PC-9 (cell line): ENCODE measurements around the gene POLD2. TPM values are rescaled to one million over a fixed set of nuclear protein-coding genes. Genes with fewer than 3 reads are reported as not detected.
A peak's percentile ranks its signal among the peaks of the same experiment; 100 is the strongest.

Experiments used
- BruUV-seq: library from RNA; stranded (reverse); fragments of 400-500 nt; replicated peaks from 2 replicates; lab custom pipeline; 2021; lab: Mats Ljungman, UMichigan
- CTCF ChIA-PET: fragments of 300-600 bp; sonication (Branson Sonifier 250); formaldehyde crosslinking; loops from one replicate; lab custom pipeline; 2022; ENCODE audit warnings: antibody characterized with exemption; lab: Charles Lee
- POLR2A ChIA-PET: fragments of 300-600 bp; sonication (Branson Sonifier 250); formaldehyde crosslinking; loops from one replicate; lab custom pipeline; 2022; ENCODE audit warnings: antibody characterized with exemption; ENCODE audit not compliant: unreplicated experiment; lab: Charles Lee
- DNase-seq, 2 experiments: peaks; one replicate each; pipeline versions ENCODE4 v3.0.0 to v3.0.0-alpha.2; 2015 to 2022; ENCODE audit warnings: mixed read lengths in 1 of 2
- H2AFZ ChIP-seq: fragments of 200-600 bp; sonication (generic); 2 replicates; pipeline ENCODE4 v1.8.1; 2017; ENCODE audit warnings: antibody characterized with exemption
- H3F3A ChIP-seq: fragments of 200-600 bp; sonication (generic); 2 replicates; pipeline ENCODE4 v1.8.1; 2017; ENCODE audit warnings: antibody characterized with exemption, mild to moderate bottlenecking, low read depth; ENCODE audit not compliant: insufficient read depth
- H3K27ac ChIP-seq: fragments of 200-600 bp; sonication (generic); 2 replicates; pipeline ENCODE4 v1.6.1; 2016; ENCODE audit warnings: mixed run types
- H3K27me3 ChIP-seq: fragments of 200-600 bp; sonication (generic); 2 replicates; pipeline ENCODE4 v1.6.1; 2016; ENCODE audit warnings: low read depth, mixed run types; ENCODE audit not compliant: insufficient read depth
- H3K36me3 ChIP-seq: fragments of 200-600 bp; sonication (generic); 2 replicates; pipeline ENCODE4 v1.6.1; 2016; ENCODE audit warnings: low read depth, mixed run types
- H3K4me1 ChIP-seq: fragments of 200-600 bp; sonication (generic); replicated peaks from 2 replicates; pipeline ENCODE4 v1.6.1; 2016; ENCODE audit warnings: mixed run types; ENCODE audit not compliant: insufficient read depth
- H3K4me2 ChIP-seq: fragments of 200-600 bp; sonication (generic); 2 replicates; pipeline ENCODE4 v1.6.1; 2017; ENCODE audit warnings: mixed run types
- H3K4me3 ChIP-seq: fragments of 200-600 bp; sonication (generic); 2 replicates; pipeline ENCODE4 v1.6.1; 2016; ENCODE audit warnings: mixed run types
- H3K79me2 ChIP-seq: fragments of 200-600 bp; sonication (generic); 2 replicates; pipeline ENCODE4 v1.6.1; 2017; ENCODE audit warnings: low read depth, mixed run types
- H3K9me2 ChIP-seq: fragments of 200-600 bp; sonication (generic); 2 replicates; pipeline ENCODE4 v1.8.1; 2017; ENCODE audit warnings: mild to moderate bottlenecking; ENCODE audit not compliant: insufficient read depth
- H3K9me3 ChIP-seq: fragments of 200-600 bp; sonication (generic); 2 replicates; pipeline ENCODE4 v1.8.1; 2016; ENCODE audit warnings: low read depth; ENCODE audit not compliant: insufficient read depth
- H4K20me1 ChIP-seq: fragments of 200-600 bp; sonication (generic); 2 replicates; pipeline ENCODE4 v1.8.1; 2017; ENCODE audit not compliant: insufficient read depth
- EZH2 ChIP-seq: fragments of 200-600 bp; sonication (generic); IDR thresholded peaks from 2 replicates; pipeline ENCODE4 v1.8.0; 2017; ENCODE audit warnings: antibody characterized with exemption, low read depth
- intact Hi-C: fragments of 100-400 bp; cut with micrococcal nuclease; formaldehyde crosslinking; loops from one replicate; pipeline ENCODE4 v1.10.0; 2022; ENCODE audit not compliant: unreplicated experiment
- total RNA-seq: library from RNA; stranded (reverse); gene quantifications from 2 replicates; pipeline ENCODE4 v1.2.3, GENCODE V29; 2021
- TF ChIP-seq, protein P1 (sequence below): fragments of 200-600 bp; sonication (generic); conservative IDR thresholded peaks from 2 replicates; pipeline ENCODE4 v1.6.1; 2017; ENCODE audit warnings: mixed run types, antibody characterized with exemption, mild to moderate bottlenecking, moderate library complexity

Gene POLD2
- total RNA-seq, 1 experiment from 2014 or later = 249 TPM

DNA sequence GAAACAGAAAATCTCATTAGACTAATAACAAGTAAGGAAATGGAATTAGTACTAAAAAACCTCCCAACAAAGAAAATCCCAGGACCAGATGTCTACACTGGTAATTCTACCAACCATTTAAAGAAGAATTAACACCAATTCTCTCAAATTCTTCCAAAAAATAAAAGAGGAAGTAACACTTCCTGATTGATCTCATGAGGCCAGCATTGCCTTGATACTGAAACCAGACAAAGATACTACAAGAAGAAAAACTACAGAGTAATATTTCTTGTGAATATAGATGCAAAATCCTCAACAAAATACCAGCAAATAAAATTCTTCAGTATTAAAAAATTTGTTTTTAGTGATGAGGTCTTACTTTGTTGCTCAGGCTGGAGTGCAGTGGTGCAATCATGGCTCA is 44.6 kb upstream of the POLD2 start:
- Histone ChIP-seq H3K9me3 (no peaks in the 10 kb centered on the region), H3K4me2 (no peak overlapping the region), H3F3A (peaks cover 16% of the 10 kb centered on the region), H3K27me3 (no peaks in the 10 kb centered on the region), H4K20me1 (no peaks in the 10 kb centered on the region), H3K4me3 (no peak overlapping the region), H3K36me3 (no peaks in the 10 kb centered on the region), H2AFZ (no peak overlapping the region), H3K27ac (no peak overlapping the region), H3K9me2 (no peaks in the 10 kb centered on the region), H3K4me1 (peaks cover 15% of the 10 kb centered on the region), H3K79me2 (no peaks in the 10 kb centered on the region)
- DNase-seq = no peak
- intact Hi-C loops = no loop called here
- ChIA-PET POLR2A (interaction anchor here (0.6 kb wide), 1 partner anchor 563 kb away, joined by 10 read pairs; no protein-coding TSS in a partner anchor), CTCF (no interaction called here)
- TF ChIP-seq, protein P1, sequence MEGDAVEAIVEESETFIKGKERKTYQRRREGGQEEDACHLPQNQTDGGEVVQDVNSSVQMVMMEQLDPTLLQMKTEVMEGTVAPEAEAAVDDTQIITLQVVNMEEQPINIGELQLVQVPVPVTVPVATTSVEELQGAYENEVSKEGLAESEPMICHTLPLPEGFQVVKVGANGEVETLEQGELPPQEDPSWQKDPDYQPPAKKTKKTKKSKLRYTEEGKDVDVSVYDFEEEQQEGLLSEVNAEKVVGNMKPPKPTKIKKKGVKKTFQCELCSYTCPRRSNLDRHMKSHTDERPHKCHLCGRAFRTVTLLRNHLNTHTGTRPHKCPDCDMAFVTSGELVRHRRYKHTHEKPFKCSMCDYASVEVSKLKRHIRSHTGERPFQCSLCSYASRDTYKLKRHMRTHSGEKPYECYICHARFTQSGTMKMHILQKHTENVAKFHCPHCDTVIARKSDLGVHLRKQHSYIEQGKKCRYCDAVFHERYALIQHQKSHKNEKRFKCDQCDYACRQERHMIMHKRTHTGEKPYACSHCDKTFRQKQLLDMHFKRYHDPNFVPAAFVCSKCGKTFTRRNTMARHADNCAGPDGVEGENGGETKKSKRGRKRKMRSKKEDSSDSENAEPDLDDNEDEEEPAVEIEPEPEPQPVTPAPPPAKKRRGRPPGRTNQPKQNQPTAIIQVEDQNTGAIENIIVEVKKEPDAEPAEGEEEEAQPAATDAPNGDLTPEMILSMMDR = no peak
- BruUV-seq = no TSS peak

DNA sequence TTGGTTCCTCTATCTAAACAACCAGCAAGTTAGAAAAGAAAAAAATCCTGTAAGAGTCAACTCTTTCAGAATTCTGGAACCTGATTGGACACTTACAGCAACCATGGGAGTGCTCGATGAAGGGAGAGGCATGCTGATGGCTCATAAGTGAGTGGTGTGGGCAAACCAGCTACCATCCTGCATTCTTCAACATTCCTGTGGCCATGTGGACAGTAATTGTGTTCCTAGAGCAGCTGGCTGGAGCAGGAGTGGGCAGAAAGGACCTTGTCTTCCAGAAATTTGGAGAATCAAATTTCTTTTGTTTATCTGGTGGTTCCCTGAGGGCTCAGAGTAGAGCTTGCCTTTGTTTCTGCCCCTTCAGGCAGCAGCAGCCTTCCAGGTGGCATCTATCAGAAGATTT is 40.2 kb upstream of the POLD2 start:
- Histone ChIP-seq H2AFZ (no peak overlapping the region), H3K9me3 (no peaks in the 10 kb centered on the region), H3K9me2 (no peaks in the 10 kb centered on the region), H3K4me2 (peak overlapping the region; percentile 36), H3K4me1 (peaks cover 25% of the 10 kb centered on the region), H3K79me2 (no peaks in the 10 kb centered on the region), H3K4me3 (no peak overlapping the region), H3K36me3 (no peaks in the 10 kb centered on the region), H3F3A (peaks cover 20% of the 10 kb centered on the region), H3K27me3 (no peaks in the 10 kb centered on the region), H3K27ac (0 out of 2 replicates have a peak overlapping the region, but pooled peaks have one; percentile 30), H4K20me1 (no peaks in the 10 kb centered on the region)
- TF ChIP-seq EZH2 = no peak
- TF ChIP-seq, protein P1 = no peak
- ChIA-PET POLR2A (interaction anchor here (0.5 to 0.7 kb wide), 4 partner anchors 37 to 662 kb away, joined by 3 to 8 read pairs (median 3); partner anchors contain the start of gene YKT6), CTCF (interaction anchor here (0.8 to 1.4 kb wide), 3 partner anchors 33 to 91 kb away, joined by 3 to 5 read pairs (median 3); no protein-coding TSS in a partner anchor)
- peak; percentile 86 to 94 for DNase-seq
- intact Hi-C loops = loop anchor here (1.0 to 5.0 kb wide), 3 partner anchors 21 to 41 kb away; partner anchors contain the start of gene POLD2
- no TSS peak for BruUV-seq

DNA sequence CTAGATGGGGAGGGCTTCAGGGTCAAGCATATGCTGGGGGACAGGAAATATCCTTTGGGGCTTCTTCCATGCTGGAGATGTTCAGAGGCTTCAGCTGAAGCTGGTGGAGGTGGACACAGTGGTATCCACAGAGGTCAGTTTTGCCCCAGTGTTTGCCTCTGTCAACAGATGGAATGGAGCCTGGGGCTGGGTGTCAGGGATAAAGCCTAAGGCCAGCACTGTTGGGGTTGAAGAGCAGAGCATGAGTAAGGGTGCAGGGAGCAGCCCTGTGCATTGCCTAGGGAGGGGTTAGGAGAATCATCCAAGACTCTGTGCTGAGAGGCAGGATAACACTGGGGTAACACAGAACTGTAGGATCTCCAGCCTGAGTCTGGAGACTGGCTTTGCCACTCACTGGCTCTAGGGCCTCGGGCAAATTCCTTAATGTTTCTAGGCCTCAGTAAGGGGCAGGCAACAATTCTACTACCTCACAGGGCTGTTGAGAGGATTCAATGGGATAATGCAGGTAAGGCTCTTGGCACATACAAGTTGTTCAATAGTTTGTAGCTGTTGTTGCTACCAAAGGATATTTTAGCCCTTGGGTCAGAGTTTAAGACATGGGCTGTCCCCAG is 39.5 kb upstream of the POLD2 start:
- Histone ChIP-seq H3K4me3 (no peak overlapping the region), H3K4me2 (peak overlapping the region; percentile 36), H3K27me3 (no peaks in the 10 kb centered on the region), H2AFZ (no peak overlapping the region), H3K79me2 (no peaks in the 10 kb centered on the region), H3F3A (peaks cover 20% of the 10 kb centered on the region), H3K9me2 (no peaks in the 10 kb centered on the region), H3K36me3 (no peaks in the 10 kb centered on the region), H3K27ac (peak overlapping the region; percentile 30; the same call in 1 of the 2 replicates), H4K20me1 (no peaks in the 10 kb centered on the region), H3K9me3 (no peaks in the 10 kb centered on the region), H3K4me1 (peaks cover 25% of the 10 kb centered on the region)
- DNase-seq = peak; percentile 52 to 72
- intact Hi-C loops = loop anchor here (1.0 to 5.0 kb wide), 3 partner anchors 21 to 41 kb away; partner anchors contain the start of gene POLD2
- BruUV-seq = no TSS peak
- ChIA-PET CTCF (interaction anchor here (0.9 to 1.4 kb wide), 2 partner anchors 32 to 90 kb away, joined by 3 to 5 read pairs; no protein-coding TSS in a partner anchor), POLR2A (interaction anchor here (0.6 to 0.7 kb wide), 3 partner anchors 37 to 663 kb away, joined by 3 to 8 read pairs (median 4); no protein-coding TSS in a partner anchor)
- no peak for TF ChIP-seq EZH2
- TF ChIP-seq, protein P1 = no peak
